NCI-H748 (cell line): ENCODE results near the gene GSTM2.

Source experiments
- DNase-seq: peaks from one replicate; lab custom pipeline; 2025; ENCODE audit not compliant: unreplicated experiment; lab: John Stamatoyannopoulos, UW

Gene GSTM2

DNA sequence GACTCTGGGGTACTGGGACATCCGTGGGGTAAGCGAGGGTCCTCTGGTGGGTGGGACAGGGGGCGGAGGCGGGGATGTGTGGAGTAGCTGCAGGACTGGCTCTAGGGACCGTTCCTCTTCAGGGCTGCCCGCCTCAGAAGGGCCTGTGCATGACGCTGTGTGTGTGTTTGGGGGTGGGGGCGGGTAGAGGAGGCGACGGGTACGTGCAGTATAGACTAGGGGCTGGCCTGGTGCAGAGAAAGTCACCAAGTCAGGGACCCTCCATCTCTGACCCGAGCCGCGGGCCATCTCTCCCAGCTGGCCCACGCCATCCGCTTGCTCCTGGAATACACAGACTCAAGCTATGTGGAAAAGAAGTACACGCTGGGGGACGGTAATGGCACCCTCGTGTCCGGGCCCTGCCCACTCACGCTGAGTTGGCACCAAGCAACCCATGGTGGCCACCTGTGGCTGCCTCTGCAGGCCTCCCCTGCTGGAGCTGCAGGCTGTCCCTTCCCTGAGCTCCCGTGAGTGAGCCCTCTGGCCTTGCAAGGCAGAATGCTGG is 44.5 kb downstream of the GSTM2 start:
- DNase-seq, result no peak

DNA sequence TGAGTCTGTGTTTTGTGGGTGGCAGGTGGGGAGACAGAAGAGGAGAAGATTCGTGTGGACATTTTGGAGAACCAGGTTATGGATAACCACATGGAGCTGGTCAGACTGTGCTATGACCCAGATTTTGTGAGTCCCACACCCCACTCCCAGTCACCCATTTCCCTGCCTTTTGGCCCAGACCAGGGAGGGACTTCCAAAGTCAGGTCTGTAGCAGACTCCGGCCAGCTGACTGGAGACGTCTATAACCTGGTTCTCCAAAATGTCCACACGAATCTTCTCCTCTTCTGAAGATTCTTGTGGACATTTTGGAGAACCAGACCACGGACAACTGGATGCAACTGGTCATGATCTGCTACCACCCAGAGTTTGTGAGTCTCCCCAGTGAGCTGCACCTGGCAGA is 45.8 kb downstream of the GSTM2 start:
- no peak for DNase-seq

DNA sequence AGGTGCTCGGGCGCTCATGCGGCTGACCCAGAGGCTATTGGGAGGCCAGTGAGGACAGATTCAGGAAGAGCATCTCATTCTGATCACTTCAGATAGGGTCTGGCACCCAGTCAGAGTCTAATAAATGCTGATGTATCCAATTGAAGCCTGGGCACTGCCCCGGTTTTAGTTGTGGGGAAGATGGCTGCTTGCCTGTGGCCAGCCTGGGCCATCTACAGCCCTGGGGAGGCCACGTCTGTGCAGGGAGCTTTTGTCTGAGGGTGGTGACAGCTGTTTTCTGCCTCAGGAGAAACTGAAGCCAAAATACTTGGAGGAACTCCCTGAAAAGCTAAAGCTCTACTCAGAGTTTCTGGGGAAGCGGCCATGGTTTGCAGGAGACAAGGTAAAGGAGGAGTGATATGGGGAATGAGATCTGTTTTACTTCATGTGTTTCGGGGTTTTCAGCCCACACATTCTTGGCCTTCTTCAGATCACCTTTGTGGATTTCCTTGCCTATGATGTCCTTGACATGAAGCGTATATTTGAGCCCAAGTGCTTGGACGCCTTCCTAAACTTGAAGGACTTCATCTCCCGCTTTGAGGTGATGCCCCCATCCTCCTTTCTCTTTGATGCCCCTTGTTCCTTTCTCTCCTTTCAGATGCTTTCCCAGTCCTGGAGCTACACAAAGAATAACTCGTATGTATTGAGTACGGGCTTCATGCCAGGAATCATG is 47.0 kb downstream of the GSTM2 start:
- DNase-seq, result no peak

DNA sequence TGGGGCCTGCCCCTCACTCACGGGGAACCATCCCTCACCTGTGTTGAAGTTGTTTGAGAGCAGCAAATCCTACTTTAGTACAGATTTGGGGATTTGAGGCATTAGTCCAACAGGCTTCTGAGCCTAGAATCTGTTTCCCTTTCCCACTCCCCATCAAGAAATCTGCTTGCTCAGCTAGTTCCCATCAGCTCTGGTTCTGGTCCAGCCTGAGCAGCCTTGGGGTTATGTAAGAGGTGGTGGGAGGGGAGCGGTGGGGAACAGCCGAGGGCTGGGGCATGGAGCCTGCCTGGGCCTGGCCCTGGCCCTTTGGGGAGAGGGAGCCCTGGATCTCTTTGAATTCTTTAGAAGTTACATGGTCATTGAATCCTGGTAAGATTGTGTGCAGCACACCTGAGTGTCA is 48.3 kb downstream of the GSTM2 start:
- DNase-seq, result no peak

DNA sequence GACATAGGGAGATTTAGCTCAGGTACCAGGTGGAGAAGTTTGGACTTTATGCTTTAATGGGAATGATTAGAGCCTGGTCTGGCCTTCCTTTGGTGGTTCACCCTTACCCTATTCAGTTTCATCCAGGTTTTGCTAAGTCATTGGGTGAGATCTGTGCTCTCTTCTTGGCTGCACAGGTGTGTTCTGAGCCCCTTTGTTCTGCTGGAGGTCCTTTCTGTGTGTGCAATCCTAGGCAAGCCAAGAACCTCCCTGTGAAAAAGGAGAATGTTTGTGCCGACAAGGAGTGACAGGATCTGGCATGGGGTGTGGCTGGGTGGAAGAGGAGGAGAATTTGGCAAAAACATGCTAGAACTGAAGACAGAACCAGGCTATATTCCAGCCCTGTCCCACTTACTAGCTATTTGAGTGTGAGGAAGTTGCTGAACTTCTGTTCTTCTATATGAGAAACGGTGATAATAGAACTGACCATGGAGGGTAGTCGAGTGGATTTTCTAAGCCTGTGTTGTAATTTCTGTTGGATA is 48.8 kb downstream of the GSTM2 start:
- no peak for DNase-seq

DNA sequence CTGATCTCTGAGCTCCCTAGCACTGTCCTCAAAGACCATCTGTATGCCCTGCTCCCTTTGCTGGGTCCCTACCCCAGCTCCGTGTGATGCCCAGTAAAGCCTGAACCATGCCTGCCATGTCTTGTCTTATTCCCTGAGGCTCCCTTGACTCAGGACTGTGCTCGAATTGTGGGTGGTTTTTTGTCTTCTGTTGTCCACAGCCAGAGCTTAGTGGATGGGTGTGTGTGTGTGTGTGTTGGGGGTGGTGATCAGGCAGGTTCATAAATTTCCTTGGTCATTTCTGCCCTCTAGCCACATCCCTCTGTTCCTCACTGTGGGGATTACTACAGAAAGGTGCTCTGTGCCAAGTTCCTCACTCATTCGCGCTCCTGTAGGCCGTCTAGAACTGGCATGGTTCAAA is 49.9 kb downstream of the GSTM2 start:
- DNase-seq, result no peak

DNA sequence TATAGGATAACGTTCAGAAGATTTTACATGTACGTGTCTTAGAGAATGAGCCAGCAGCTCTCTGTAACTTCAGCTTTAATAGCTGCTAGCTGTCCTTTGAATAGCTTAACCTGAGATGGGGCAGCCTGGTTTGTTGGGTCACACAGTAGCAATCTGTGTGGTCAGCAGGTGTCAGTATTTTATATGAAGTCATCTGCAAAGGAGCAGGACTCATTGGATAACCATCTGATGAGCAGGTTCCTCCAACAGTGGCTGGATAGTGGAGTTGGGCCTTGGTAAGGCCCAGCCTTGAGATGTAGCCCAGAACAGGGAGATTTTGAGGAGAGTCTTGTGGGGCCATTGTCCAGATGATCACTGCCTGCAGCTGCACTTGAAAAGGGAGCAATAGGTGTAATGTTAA is 50.6 kb downstream of the GSTM2 start:
- DNase-seq, result peak; percentile 12

DNA sequence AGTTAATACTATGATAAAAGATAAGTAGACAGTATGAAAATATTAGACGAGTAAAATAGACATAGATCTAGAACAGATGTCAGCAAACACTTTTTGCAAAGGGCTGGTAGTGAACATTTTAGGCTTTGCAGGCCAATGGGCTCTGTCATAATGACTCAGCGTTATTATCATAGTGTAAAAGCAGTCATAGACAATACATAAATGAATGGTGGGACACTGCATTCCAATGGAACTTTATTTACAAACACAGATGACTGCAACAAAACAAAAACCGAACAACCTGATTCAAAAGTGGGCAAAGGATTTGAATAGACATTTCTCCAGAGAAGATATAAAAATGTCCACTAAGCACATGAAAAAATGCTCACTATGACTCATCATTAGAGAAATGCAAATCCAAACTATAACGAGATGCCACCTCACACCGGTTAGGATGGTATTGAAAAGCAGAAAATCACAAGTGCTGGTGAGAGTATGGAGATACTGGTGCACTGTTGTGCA is 51.5 kb downstream of the GSTM2 start:
- DNase-seq, result no peak

DNA sequence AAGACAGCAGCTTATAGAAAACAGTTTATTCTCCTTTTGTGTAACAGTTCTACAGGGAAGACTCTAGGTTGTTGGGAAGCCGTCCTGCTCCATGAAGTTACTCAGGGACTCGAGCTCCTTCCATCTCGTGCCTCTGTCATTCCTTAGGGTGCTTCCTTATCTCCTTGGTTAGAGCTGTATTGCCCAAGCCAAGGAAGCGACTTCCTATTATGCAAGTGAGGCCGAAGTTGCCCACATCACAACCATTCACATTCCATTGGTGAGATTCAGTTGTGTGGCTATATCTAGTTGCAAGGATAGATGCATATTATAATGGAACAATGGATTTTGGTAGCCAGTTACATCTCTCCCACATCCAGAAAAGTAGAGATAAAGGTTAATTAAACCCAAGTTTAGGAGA is 53.2 kb downstream of the GSTM2 start:
- no peak for DNase-seq

DNA sequence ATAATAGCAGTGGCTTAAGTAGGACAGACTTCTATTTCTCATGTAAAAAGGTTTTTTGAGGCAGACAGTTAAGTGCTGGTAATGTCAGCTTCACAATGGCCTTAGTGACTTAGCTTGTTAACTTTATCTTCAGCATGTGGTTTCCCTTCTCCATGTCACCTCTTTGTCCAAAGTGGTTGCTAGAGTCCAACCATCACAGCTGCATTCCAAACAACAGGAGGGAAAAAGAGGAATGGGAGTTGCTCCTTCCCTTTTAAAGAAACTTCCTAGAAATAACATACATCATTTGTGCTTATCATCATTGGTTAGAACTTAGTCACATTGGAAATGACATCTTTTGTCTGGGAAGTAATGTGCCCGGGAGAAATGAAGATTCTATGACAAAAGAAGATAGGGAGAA is 54.1 kb downstream of the GSTM2 start:
- no peak for DNase-seq

DNA sequence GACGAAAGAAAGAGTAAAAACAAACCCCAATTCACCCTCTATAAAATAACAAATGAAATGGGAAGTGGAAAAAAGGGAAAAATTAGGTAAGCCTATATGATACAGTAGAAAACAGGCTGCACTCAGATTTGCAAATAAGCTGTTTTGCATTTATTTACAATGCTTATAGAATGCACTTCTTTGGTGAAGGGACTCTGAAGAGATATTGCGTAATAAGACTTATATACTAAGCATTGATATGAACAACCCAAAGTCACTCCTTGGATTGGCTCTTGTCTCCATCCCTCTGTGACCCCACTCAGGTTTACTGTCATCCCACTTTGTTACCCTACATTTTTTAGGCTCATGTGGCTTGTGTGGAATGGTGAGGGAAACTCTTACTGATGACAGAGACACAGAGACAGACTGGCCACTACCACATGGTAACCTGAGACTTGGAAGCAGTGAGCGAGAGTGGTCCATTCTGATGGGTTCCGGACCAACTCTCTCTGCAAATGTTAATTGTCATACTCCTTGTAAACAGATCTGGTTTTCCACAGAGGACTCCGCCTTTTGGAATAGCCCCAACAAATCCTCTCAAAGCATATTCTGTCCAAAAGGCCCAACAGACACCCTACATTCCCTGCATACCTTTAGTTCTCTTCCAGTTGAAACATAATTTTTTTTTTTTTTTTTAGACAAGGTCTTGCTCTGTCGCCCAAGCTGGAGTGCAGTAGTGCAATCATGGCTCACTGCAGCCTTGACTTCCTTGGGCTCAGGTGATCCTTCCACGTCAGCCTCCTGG is 55.2 kb downstream of the GSTM2 start:
- no peak for DNase-seq
